ENCODE results near the gene SCNN1A.

The SCNN1A gene

DNA sequence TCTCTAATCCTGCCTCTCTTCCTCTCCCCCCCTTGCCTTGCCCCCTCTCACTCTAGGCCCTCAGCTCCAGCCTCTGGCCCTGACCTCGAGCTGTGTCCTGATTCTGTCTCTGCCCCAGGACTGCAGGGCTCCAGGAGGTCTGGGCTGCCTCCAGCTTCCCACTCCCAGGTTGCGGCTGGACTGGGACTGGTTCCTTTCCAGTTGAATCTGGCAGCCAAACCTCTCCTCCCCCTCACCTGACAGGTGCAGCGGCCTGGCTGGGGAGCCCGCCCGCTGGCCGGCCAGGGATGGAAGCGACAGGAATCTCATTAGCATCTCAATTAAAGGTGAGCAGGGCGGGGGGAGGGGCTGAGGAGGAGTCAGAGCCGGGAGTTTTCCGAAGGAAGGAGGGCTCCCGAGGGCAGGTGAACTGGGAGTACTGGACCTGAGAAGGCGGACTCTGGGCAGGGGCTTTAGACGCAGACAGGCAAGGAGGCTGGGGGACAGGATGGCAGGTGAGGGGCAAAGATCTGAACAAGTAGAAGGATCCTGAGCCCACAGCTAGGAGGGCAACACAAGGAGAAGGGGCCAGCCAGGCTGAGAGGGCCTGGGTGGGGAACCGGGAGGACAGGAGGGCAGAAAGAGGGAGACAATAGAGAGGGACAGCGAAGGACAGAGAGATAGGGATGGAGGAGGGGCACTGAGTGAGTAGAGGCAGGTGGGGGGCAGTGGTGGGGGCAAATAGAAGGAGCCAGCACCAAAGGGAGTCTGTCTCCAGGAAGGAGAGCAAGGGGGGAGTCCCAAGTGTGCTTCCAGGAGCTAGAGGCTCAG, at the start of gene SCNN1A:
Gene SCNN1A (minus strand): TSS at position 295 of the 810 bp plus-strand sequence. CDS start 780 bp downstream, outside the sequence.
- DNase-seq, result peak; percentile 74

DNA sequence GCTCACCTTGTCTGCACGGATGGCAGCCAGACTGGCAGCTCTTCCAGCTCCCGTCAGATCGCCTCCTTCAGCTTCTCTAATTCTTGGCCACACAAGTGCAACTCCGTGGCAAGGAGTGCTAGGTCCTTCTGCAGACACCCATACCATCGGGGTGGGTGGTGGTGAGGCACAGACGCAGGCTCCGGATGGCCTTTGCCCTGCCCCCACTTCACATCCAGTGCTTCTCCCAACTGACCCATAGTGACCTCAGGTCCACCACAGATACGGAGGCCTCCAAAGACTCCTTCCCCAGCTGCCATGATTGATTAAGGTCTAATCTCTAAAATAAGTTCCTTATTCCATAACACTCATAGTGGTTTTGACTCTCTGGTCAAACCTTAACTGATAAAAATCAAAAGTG, 49.5 kb upstream of the SCNN1A start:
- DNase-seq, result no peak

DNA sequence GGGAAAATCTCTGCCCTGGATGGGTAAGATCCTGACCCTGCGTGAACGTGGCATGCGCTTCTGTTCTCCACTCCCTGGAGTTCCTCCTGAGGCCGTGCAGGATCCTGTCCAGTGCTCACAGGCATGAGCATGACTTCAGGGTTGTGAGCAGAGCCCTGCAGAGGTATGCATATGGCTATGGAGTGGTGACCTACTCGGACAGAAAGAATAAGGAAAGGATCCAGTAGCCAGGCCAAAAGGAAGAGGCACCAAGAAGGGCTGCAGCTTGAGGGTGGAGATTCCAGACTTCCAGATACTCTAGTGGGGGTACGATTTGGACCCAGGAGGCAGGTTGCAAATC, 48.6 kb upstream of the SCNN1A start:
- DNase-seq, result no peak

DNA sequence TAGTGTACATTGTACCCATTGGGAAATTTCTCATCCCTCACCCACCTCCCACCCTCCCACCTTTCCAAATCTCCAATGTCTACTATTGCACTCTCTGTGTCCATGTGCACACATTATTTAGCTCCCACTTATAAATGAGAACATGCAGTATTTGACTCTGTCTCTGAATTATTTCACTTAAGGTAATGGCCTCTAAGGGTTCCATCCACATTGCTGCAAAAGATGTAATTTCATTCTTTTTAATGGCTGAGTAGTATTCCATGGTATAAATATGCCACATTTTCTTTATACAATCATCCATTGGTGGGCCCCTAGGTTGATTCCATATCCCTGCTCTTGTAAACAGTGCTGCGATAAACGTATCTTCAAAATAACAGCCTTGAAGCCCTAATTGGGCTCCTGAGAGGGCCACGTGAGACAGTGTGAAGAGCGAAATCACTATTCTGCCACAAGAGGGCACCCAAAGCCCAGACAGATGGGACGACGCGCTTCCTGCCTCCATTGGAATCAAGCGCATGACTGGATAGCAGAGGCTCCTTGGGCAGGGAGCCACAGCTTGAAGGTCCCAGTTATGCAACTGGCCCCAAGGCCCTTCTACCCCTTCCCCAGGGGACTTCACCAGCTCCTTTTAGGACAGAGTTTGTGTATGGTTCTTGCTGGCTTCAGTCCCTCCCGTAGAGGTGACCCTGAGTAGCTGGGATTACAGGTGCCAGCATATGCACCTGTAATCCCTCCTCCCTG, 48.1 kb upstream of the SCNN1A start:
- DNase-seq, result peak; percentile 87

DNA sequence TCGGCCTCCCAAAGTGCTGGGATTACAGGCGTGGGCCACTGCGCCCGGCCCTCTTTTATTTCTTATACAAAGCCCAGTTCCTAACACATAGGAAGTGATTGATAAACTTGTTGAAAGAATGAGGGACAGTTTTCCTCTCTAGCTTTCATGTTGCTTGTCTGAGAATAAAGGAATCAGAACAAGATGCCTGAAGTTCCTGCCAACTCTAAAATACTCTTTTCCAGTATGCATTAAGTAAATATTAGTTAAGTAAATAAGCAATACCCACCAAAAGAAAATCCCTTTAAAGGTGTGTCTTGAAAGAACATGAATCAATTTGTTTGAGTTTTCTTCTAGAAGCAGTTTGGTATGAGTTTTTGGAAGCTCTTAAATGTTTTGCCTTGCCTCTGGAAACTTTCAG, 45.0 kb upstream of the SCNN1A start:
- DNase-seq, result no peak

DNA sequence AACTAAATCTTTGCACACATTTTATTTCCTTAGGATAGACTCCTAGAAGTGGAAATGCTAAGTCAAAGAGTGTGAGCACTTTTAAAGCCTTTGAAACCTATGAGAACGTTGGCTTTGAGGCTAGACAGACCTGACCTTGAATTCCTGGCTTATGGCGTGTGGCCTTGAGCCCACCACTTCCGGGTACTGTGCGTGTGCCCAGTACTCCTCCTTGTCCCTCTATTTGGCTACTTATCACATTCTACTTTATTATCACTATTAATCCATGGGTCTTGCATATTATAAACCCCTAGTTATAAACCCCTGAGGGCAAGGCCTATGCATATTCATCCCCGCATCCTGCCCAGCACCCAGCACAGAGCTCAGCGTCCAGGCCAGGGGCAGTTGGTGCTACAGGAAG, 43.4 kb upstream of the SCNN1A start:
- no peak for DNase-seq

DNA sequence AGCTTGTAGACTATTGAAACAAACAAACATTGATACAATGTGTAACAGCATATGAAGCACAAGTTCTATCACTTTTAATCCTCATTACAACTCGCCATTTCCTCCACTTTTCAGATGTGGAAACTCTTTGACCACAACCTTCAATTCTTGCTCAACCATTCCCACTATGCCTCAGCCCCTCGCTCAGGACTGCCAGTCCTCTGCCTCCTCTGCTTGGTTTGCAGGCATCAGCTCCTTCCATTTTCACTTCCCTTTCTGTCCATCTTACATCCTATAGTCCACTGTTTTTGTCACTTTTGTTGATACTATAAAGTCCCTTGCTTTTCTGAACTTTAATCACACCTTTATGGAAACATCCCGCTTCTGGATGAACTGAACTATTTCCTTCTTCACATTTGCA, 41.2 kb upstream of the SCNN1A start:
- no peak for DNase-seq

DNA sequence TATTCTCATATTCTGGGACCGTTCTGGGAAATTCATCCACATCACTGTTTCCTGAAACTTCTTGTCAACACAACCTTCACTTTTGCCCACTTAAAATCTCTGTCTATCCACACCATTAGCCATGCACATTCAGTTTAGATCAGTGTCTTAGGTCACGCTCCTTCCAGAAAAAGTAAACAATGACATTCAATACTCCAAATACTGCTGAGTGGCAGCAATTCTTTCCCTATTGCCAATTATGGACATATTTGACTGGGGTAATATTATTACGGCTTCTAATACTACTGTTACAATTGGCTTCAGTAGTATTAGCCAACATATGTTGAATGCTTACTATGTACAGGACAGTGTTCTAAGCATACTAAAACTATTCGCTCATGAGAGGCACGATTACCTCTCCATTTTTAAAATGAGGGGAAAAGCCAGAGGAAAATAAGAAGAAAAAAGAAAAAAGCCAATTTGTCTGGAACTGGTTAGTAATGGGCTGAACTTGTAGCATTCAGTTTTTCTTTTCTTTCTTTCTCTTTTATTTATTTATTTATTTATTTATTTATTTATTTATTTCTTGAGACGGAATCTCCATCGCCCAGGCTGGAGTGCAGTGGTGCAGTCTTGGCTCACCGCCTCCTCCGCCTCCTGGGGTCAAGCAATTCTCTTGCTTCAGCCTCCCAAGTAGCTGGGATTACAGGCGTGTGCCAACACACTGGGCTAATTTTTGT, 32.0 kb upstream of the SCNN1A start:
- DNase-seq, result no peak

DNA sequence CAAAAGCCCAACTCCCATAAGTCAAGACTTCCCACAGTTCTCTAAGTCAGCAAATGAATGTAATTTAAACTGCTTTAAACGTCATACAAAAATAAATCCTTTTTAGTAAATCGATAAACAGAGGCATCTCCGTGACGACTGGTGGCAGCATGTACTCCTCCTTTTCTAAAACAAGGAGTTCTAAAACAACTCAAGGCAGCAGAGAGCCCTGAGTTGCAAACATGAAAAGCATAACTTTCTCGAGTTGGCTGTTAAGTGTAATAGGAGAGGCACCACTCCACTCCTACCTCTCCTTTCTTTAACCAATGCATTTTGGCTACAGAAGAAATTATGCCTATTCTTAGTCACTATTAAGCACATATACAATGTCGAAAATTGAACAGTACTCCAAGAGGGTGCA, 30.6 kb upstream of the SCNN1A start:
- no peak for DNase-seq

DNA sequence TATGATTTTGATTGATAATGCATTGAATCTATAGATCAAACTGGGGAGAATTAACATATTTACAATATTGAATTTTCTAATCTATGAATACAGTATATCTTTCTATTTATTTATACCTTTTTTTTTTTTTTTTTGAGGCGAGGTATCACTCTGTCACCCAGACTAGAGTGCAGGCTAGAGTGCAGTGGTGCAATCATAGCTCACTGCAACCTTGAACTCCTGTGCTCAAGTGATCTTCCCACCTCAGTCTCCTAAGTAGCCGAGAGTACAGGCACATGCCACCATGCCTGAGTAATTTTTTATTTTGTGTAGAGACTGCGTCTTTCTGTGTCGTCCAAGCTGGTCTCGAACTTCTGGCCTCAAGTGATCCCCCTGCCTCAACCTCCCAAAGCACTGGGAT, 29.0 kb upstream of the SCNN1A start:
- DNase-seq, result no peak

DNA sequence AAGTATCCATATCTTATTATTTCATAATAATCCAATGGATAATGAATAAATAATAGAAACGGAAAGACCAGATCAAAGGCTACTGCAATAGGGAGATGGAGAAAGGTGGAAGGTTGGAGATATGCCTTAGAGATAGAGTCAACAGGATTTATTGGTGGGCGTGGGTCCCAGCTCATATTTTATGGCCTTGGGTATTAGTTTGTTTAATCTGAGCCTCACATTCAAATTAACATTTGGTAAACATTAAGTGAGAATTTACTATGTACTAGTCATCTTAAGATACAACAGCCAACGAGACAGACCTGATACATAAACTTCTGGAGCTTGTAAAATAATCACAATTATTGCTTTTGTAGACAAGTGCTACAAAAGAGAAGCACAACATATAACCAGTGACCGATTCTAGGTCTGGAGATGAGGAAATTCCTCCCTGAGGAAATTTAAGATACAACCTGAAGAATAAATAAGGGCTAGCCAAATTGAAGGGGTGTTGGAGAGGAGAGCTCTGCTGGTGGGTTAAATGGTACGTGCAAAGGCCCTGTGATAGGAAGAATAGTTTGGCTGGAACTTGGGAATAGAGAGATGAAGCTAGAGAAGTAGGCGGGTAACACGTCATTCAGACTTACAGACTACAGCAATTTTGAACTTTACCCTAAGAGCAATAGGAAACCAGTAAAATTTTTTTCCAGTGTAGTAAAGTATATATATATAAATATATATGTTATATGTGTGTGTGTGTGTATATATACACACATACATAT, 24.7 kb upstream of the SCNN1A start:
- no peak for DNase-seq

DNA sequence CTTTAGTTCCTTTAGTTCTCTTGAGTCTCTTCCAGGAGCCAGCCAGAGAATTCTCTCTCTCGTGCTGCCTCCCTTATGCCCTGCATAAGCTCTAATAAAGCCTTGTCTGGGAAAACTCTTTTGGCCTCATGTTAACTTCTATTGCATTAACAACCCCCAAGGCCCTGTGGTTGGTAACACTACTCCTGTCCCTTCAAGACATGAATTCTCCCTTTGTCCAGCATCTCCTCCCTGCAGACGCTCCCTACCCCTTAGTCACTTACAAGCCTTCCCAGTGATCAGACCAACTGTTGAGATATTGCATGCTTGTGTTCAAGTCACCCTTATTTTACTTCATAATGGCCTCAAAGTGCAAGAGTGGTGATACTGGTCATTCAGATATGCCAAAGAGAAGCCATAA, 20.7 kb upstream of the SCNN1A start:
- no peak for DNase-seq

DNA sequence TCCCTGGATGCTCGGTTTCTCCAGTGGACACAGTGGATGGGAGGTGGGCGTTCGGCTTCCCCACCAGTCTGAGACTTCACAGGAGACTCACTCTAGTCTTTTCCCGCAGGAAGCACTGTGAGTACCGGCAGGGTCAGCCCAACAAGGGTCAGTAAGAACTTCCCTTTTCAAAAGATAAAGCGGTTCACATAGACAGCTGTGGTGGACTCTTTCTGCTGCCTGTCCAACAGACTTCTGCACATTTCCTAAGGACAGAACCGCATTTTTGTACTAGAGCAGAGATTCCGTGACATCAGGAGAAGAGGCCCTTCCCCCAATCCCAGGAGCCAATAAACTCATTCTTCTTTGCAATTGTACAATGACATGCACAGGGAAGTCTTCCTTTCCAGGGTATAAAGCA, 19.0 kb upstream of the SCNN1A start:
- DNase-seq, result no peak

DNA sequence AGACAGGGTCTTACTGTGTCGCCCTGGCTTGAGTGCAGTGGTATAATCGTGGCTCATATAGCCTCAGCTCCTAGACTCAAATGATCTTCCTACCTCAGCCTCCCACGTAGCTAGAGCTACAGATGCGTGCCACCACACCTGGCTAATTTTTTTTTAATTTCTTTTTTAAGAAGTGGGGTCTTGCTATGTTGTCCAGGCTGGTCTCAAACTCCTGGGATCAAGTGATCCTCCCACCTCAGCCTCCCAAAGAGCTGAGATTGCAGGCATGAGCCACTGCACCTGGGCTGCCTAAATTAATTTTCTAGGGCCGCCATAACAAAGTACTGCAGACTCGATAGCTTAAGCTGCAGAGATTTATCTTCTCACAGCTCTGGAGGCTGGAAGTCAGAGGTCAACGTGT, 17.7 kb upstream of the SCNN1A start:
- DNase-seq, result no peak

DNA sequence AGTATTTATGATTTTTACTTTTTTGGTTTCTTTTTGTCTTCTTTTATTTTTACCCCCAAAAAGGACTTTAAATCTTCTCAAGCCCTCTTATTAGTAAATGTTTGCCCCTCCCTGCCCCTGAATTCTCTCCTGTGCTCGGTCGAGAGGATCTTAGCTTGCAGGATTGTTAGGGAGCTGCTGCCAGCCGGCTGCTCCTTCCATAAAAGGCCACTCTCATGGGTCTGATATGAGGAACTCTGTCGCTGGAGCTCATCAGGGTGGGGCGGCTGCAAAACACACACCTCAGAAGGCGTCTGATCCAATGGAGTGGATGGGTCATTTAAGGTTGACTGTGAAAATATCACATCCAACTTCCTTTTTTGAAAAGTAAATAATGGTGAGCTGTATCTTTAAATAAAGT, 17.1 kb upstream of the SCNN1A start:
- no peak for DNase-seq

DNA sequence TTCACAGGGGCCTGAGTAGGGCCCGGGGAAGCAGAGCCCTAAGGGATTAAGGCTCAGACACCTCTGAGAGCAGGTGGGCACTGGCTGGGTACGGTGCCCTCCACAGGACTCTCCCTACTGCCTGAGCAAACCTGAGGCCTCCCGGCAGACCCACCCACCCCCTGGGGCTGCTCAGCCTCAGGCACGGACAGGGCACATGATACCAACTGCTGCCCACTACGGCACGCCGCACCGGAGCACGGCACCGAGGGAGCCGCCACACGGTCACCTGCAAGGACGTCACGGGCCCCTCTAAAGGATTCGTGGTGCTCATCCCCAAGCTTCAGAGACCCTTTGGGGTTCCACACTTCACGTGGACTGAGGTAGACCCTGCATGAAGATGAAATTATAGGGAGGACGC, 15.7 kb upstream of the SCNN1A start:
- no peak for DNase-seq

DNA sequence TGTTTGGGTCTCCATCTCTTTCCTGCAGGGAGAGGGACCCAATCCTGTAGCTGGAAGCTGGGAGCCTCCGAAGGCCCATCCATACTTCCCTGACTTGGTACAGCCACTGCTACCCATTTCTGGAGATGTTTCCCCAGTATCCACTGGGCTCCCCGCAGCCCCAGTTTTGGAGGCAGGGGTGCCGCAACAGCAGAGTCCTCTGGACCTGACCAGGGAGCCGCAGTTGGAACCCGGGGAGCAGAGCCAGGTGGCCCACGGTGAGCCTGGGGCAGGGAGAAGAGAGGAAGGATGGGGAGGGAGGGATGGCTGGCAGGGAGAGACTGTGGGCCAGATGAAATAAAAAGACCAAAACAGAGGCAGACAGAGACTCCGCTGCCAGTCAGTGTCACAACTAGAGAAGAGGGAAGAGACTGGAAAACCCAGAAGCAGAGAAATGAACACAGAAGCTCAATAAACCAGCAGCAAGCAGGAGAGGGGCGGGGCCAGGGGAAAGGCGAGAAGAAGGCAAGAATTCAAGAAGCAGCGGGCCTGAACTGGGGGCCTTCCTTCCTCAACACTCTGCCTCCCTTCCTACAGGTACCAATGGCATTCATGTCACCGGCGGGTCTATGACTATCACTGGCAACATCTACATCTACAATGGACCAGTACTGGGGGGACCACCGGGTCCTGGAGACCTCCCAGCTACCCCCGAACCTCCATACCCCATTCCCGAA, 14.9 kb upstream of the SCNN1A start:
- DNase-seq, result no peak

DNA sequence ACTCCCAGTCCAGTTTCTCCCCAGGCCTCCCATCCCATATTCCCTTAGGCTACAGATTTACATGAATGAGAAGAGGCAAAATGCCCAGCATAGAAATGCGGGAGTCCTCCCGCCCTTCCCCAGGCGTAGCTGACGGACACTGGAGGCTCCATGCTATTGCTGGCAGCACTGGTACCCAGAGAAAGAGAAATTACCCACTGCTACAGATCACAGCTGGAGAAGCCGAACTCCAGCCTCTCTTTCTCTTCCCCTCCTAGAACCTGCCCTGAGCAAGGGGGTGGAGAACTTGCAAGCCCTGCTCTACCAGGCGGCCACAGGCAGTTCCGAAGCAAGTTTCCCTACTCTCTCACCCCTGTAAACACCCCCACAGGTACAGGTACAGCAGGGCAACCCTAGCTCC, 12.2 kb upstream of the SCNN1A start:
- no peak for DNase-seq

DNA sequence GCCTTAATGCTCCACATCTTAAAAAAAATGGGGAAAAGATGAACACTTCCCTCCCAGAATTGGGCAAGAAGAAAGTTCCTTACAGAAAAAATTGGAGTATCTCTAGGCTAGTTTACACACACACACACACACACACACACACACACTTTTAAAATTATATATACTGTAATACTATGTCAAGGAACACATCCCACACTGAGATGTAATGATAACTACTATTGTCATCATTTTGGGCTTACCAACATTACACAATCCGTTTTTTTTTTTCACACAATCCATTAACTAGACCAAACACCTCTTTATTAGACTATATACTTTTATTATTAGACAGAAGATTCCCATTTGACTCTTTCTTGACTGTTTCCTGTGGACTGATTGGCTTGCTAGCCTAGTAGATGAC, 11.1 kb upstream of the SCNN1A start:
- no peak for DNase-seq

DNA sequence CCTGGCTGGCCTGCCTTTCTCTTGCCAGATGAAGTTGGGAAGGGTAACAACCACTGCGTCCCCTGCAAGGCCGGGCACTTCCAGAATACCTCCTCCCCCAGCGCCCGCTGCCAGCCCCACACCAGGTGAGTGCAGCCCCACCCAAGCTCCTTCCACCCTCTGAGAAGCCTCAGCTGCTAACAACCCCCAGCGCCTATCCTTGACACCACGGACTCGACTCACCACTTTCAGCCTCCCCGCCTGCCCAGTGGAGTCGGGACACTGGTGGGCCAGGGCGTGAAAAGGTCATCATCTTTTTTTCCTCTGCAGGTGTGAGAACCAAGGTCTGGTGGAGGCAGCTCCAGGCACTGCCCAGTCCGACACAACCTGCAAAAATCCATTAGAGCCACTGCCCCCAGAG, 10.7 kb upstream of the SCNN1A start:
- DNase-seq, result no peak

DNA sequence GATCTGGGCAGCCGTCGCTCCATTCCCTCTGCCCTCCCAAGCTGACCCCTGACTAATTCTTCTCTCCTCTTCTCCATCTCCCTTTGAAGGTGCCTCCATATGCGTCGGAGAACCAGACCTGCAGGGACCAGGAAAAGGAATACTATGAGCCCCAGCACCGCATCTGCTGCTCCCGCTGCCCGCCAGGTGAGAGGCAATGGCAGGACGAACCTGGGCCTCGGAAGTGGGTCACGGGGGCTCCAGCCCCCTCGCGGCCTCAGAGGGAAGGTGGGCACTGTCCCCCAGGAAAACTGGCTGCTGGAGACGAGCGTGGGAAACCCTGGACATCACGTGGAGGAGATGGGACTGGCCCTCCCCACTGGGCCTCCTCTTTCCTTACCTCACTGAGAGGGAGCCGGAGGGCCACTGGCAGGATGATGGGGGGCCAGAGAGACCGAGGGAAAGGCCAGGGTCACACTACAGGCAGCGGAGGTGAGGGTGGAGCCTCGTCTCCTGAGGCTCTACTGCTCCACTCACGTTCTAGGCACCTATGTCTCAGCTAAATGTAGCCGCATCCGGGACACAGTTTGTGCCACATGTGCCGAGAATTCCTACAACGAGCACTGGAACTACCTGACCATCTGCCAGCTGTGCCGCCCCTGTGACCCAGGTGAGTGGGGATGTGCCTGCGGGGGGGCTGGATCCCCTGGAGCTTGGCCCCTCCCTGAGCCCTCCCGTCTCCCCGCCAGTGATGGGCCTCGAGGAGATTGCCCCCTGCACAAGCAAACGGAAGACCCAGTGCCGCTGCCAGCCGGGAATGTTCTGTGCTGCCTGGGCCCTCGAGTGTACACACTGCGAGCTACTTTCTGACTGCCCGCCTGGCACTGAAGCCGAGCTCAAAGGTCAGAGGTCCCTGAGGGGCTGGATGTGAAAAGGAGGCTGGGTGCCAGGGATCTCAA, 9.4 kb upstream of the SCNN1A start:
- no peak for DNase-seq
